Stimulated activated CD4-positive, alpha-beta T cell treated with anti-CD3 and anti-CD28 coated beads, Interleukin-1b, Interleukin-23, amount 100 ng/mL, for 24 hours (primary cell): ENCODE results near the gene CAMK2N1.

ENCODE experiments used
- DNase-seq, 4 experiments: peaks; one replicate each; pipeline ENCODE4 v3.0.0-alpha.2; 2020; ENCODE audit warnings: low read depth in 4 of 4, low spot score in 1 of 4

CAMK2N1 gene

DNA sequence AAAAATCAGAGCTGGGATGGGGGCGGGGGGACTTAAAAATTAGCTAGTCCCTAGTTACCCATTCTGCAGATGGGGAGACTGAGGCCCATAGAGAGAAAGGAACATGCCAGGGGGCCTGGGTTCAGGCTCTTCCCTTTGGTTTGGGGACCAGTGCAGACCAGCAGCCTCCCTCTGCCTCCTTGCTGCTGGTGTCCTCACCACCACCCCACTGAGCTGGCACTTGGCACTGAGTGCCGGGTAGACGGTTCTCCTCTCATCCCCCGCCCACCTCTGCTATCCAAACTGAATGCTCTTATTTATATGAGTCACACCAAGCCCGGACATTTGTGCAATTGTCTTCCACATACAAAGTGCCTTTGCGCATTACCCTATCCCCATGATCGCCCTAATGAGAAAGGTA is 39.2 kb downstream of the CAMK2N1 start:
- DNase-seq: no peak

GRCh38 chr1:20445956-20446355 is 40.1 kb downstream of the CAMK2N1 start:
- no peak for DNase-seq

DNA sequence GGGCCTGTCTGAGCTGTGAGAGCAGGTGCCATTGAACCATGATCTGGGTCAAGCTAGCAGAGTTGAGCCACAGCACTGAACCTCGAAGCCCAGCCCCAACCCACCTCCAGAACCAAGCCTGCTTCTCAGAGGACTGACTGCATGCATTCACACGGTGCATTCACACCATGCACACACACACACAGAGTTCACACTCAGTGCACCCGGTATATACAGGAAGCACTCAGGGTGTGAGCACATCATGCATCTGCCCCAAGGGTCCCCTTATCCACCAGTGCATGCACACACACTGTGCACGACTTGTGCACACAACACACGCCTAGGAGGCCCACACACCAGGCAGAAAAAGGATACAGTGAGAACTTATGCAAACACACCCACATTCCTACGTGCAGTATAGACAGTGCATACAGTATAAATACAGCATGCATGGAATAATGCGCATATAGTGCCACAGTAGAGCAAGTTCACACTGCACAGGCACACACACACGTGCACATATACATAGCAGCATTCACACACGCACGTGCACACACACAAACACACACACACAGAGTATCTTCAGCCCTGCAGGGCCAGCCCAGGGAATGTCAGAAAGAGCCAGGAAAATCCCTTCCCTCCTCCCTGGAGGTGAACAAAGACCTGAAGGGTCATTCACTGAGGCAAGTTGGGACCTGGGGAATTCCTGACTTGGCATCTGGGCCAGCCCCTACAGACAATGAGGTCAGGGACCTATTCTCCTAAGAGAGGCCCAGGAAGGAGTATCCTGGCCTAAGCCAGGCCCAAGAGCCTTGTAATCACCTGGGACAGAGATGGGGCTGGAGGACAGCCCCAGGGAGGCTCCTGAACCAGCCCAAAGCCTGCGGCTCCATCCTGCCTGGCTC is 42.1 kb downstream of the CAMK2N1 start:
- no peak for DNase-seq

GRCh38 chr1:20442920-20443625 is 42.9 kb downstream of the CAMK2N1 start:
- no peak for DNase-seq

DNA sequence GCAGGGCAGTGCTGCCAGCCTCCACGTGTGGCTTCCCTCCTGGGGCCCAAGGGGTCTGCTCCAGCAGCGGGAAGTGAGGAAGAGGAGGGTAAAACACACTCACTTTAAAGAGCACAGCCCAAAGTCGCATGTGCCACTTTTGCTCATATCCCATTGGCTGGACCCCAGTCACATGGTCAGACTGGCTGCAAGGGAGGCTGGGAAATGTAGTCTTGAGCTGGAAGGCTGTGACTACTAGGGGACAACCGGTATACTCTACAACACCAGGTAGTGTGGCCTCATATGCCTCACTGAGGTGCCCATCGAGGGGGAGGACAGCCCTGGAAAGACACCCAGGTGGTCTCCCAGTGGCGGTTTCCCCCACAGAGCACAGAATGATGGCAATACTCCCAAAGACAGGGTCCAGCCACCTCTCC is 45.2 kb downstream of the CAMK2N1 start:
- peak in 3 of 4 experiments; percentile 11 to 25 (median 20) for DNase-seq

DNA sequence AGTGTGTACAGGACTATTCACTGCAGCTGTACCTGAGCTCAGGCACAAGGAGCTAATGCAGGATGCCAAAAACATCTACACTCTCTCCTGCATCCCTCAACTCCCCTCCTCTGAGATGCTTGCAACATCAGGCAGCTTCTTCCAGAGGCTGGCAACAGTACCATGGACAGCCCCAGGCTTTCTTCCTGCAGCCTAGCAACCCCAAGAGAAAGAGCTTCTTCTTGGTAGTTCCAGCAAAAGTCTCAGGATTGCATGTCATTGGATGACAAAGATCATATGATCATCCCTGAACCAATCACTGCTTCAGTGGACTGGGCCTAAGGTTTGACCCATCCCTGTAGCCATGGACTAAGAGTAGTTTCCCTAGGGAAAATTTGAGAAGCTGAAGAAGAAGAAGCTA is 46.7 kb downstream of the CAMK2N1 start:
- no peak for DNase-seq

- no peak for DNase-seq
These were observed 48.4 kb downstream of the CAMK2N1 start for GRCh38 chr1:20437640-20438039.

GRCh38 chr1:20432891-20433290 is 53.1 kb downstream of the CAMK2N1 start:
- no peak for DNase-seq
